KOPT-K1 (cell line): ENCODE measurements around the gene WDR18.
"Not testable (repeated sequence)": the region's sequence is repeated elsewhere in the genome, so short reads cannot be mapped to it uniquely, and the experiment has no call there.

Experiments
- H3K27ac ChIP-seq: fragments of 200-600 bp; sonication (generic); 2 replicates; pipeline ENCODE4 v1.5.1; 2016; ENCODE audit warnings: antibody characterized with exemption, mild to moderate bottlenecking, low read depth, low read length; ENCODE audit not compliant: poor library complexity, severe bottlenecking
- H3K36me3 ChIP-seq: fragments of 200-600 bp; sonication (generic); 2 replicates; pipeline ENCODE4 v1.5.1; 2017; ENCODE audit warnings: antibody characterized with exemption, mild to moderate bottlenecking, low read length, moderate library complexity; ENCODE audit not compliant: insufficient read depth
- H3K9me3 ChIP-seq: fragments of 200-600 bp; sonication (generic); 2 replicates; pipeline ENCODE4 v1.5.1; 2017; ENCODE audit warnings: antibody characterized with exemption, low read length, mild to moderate bottlenecking; ENCODE audit not compliant: insufficient read depth, poor library complexity, severe bottlenecking

WDR18 gene

GRCh38 chr19:956766-957440 lies 27.2 kb upstream of the WDR18 start:
- no peaks in the 10 kb centered on the region for H3K9me3 ChIP-seq
- H3K36me3 ChIP-seq: no peaks in the 10 kb centered on the region
- H3K27ac ChIP-seq: no peak overlapping the region

GRCh38 chr19:957578-957977 lies 26.6 kb upstream of the WDR18 start:
- not testable (repeated sequence) for H3K9me3 ChIP-seq, H3K36me3 ChIP-seq, H3K27ac ChIP-seq

GRCh38 chr19:958967-959855 lies 24.9 kb upstream of the WDR18 start:
- H3K9me3 ChIP-seq: no peaks in the 10 kb centered on the region
- no peak overlapping the region for H3K27ac ChIP-seq
- H3K36me3 ChIP-seq: no peaks in the 10 kb centered on the region

DNA sequence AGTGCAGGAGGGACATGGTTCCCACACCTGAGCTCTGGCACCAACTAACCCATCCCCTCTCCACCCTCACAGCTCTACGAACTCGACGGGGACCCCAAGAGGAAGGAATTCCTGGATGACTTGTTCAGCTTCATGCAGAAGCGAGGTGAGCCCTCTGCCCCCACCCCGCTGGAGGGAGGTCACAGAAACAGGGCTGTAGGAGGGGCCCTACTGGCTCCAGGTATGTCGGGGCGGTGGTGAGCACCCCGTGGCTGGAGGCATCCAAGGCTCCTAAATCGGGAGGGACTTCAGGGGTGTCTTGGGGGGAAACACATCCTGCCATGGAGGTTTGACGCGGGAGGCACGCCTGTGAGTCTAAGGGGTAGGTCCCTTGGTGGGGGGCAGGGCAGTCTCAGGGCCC lies 24.1 kb upstream of the WDR18 start:
- H3K36me3 ChIP-seq: peaks cover 4% of the 10 kb centered on the region; the same call in 1 of the 2 replicates
- no peaks in the 10 kb centered on the region for H3K9me3 ChIP-seq
- no peak overlapping the region for H3K27ac ChIP-seq

GRCh38 chr19:960601-960938 lies 23.6 kb upstream of the WDR18 start:
- no peaks in the 10 kb centered on the region for H3K9me3 ChIP-seq
- H3K27ac ChIP-seq: no peak overlapping the region
- peaks cover 9% of the 10 kb centered on the region; the same call in 1 of the 2 replicates for H3K36me3 ChIP-seq

DNA sequence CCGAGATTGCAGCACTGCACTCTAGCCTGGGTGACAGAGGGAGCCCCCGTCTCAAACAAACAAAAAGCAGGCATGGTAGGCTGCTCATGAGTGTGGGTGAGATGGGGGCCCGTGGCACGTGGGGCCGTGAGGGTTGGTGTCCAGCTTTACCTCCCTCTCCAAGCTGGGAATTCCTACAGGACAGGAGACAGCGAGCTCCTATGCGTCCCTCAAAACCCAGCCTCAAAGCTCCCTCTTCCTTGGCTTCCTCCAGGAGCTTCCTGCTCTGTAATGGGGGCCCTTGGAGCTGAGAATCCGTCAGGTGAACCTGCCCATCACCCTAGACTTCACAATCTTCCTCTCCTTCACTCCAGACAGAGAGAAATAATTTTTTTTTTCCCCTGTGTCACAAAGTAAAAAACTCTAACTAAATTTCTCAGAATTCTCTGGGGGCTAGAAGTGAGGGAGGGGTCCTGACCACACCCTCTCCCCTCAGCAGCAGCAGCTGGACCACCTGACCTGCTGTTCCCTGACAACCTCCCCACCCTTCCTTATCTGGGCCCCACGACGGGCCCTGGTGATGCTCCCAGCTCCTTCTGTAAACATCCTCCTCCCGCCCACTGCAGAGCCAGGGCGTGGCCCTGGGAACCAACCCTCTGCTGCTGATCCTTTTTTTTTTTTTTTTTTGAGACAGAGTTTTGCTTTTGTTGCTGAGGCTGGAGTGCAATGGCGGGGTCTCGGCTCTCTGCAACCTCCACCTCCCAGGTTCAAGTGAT lies 22.1 kb upstream of the WDR18 start:
- Histone ChIP-seq H3K36me3 (peaks cover 9% of the 10 kb centered on the region; the same call in 1 of the 2 replicates), H3K9me3 (no peaks in the 10 kb centered on the region), H3K27ac (no peak overlapping the region)

DNA sequence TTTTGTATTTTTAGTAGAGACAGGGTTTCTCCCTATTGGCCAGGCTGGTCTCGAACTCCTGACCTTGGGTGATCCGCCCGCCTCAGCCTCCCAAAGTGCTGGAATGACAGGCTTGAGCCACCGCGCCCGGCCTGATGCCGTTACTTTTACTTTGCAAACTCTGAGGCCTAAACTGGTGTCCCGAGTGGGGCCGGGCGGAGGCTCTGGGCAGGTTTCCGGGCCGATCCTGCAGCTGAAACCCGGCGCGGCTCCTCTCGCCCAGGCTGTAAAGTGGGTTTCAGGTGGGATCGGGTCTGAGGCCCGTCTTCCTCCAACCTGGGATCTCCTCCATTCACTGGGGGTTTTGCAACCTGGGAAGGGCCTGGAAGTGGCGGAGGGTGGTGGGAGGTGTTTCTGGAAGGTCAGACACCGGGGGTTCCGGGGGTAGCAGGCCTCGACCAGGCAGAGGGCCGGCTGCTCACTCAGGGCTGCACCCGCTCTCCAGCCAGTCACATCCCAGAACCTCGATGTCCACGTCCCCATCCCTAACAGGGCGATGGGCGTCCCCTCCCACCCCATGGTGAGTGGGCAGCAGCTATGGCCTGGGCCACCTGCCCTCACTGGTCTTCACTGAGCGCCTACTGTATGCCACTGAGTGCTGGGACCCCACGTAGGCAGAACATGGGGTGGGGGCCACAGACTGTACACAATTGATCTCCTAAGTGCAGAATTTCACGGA lies 21.3 kb upstream of the WDR18 start:
- peaks cover 9% of the 10 kb centered on the region; the same call in 1 of the 2 replicates for H3K36me3 ChIP-seq
- H3K9me3 ChIP-seq: no peaks in the 10 kb centered on the region
- no peak overlapping the region for H3K27ac ChIP-seq

DNA sequence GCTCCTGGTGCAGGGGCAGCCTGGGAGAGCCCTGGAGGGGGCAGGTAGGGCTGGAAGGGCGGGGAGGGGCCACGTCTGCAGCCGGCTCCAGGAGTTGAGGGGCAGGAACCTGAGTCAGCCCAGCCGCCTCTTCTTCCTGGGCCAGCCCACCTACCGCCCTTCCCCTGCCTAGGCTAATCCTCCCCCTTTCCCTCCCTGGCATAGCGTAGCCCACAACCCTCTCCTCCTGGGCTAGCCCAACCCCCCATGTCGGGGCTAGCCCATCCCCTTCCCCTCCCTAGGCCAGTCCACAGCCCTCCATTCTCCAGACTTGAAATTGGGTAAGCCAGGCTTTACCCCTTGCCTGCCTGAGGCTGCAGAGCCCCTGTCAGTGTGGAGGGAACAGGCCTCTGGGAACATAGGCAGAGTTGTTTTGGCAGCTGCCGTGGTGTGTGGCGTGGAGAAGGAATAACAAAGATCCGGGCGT lies 20.6 kb upstream of the WDR18 start:
- H3K36me3 ChIP-seq: peaks cover 11% of the 10 kb centered on the region; the same call in 1 of the 2 replicates
- no peaks in the 10 kb centered on the region for H3K9me3 ChIP-seq
- H3K27ac ChIP-seq: no peak overlapping the region

GRCh38 chr19:964116-964520 lies 20.0 kb upstream of the WDR18 start:
- Histone ChIP-seq H3K27ac (no peak overlapping the region), H3K9me3 (no peaks in the 10 kb centered on the region), H3K36me3 (peaks cover 15% of the 10 kb centered on the region; the same call in 1 of the 2 replicates)

- H3K36me3 ChIP-seq: peaks cover 15% of the 10 kb centered on the region
- H3K27ac ChIP-seq: no peak overlapping the region
- peaks cover 1% of the 10 kb centered on the region for H3K9me3 ChIP-seq
Observed at GRCh38 chr19:964761-965694, 19.1 kb upstream of the WDR18 start.

GRCh38 chr19:966485-967088 lies 17.6 kb upstream of the WDR18 start:
- peaks cover 14% of the 10 kb centered on the region for H3K9me3 ChIP-seq
- no peak overlapping the region for H3K27ac ChIP-seq
- H3K36me3 ChIP-seq: peaks cover 27% of the 10 kb centered on the region

DNA sequence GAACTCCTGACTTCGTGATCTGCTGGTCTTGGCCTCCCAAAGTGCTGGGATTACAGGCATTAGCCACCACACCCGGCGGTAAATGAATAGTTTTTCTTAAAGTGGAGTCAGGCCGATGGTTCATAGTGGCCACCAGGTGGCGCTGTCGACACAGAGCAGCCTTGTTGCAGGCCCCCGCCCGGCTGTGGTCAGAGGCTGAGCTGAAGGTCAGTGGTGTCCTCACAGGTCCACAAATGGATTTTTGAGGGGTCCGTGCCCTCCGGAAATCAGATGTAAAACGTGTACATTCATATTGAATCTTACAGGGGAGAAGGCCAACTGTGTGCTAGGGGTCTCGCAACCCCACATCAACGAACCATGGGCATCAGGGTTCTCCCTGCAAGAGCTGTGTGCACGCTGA lies 13.4 kb upstream of the WDR18 start:
- Histone ChIP-seq H3K27ac (no peak overlapping the region), H3K36me3 (peaks cover 19% of the 10 kb centered on the region), H3K9me3 (peaks cover 14% of the 10 kb centered on the region)

DNA sequence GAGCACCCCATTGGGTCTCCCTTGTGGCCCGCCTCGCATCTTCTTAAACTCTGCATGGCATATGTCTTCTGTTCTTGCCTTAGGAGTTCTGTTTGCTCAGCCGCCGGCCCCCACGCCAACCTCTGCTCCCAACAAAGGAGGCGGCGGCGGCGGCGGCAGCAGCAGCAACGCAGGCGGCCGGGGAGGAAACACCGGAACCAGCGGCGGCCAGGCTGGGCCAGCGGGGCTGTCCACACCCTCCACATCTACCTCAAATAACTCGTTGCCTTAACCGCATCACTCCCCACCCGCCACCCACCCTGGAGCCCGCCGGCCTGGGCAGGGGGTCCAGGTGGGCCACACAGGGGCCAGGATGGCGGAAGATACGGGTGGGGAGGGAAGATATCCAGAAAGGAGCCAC lies 12.3 kb upstream of the WDR18 start:
- H3K9me3 ChIP-seq: peaks cover 14% of the 10 kb centered on the region
- H3K36me3 ChIP-seq: peaks cover 19% of the 10 kb centered on the region
- H3K27ac ChIP-seq: no peak overlapping the region
